Activated gamma-delta T cell (primary cell): Measurements from ENCODE around the gene ZNF429.
"Not testable (repeated sequence)": the region's sequence is repeated elsewhere in the genome, so short reads cannot be mapped to it uniquely, and the experiment has no call there.

Source experiments
- DNase-seq: peaks from one replicate; lab custom pipeline; 2025; lab: John Stamatoyannopoulos, UW
- total RNA-seq, 2 donors: gene quantifications; one replicate each; lab custom pipeline; 2026; lab: John Stamatoyannopoulos, UW

Gene ZNF429
- 25.7 to 37.0 reads per million in 2 donors for total RNA-seq

DNA sequence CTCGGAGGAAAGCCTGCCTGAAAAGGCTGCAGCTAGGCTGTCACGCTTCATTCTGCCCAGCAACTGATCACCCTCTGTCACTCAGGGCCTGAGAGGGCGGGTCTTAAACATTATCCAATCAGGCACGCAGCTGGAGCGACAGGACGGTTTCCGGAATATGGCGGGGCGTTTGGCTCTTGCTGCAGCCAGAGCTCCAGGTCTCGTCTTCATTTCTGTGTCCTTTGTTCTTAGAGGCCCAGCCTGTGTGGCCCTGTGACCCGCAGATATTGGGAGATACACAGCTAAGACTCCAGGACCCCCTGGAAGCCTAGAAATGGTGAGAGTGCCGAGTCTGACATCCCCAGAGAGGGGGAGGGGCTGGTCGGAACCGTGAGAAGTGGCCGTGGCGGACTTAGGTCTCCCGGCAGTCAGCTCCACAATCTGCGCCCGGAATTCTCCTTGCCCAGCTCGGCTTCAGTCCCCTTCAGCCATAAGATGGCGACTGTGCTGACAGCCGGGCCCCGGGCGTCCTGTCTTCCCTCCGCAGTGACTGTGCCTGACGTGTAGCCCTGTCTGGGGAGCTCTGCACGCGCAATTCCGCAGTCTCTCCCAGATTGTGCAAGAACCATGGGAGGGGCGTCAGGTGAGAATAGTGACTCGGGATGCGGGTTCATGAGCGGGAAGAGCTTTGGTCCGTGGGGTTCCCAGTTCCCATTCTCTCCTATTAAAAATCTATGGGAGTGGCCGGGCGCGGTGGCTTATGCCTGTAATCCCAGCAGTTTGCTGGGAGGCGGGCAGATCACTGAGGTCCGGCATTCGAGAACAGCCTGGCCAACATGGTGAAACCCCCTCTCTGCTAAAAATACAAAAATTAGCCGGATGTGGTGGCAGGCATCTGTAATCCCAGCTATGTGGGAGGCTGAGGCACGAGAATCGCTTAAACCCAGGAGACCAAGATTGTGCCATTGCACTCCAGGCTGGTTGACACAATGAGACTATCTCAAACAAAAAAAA, at the start of gene ZNF429:
TSS of gene ZNF429 (plus strand) at position 144 of the 993 bp plus-strand sequence. CDS start at position 314, 170 bp downstream.
- peak; percentile 27 for DNase-seq

GRCh38 chr19:21460686-21461085, 44.7 kb upstream of the ZNF429 start:
- DNase-seq: no peak

DNA sequence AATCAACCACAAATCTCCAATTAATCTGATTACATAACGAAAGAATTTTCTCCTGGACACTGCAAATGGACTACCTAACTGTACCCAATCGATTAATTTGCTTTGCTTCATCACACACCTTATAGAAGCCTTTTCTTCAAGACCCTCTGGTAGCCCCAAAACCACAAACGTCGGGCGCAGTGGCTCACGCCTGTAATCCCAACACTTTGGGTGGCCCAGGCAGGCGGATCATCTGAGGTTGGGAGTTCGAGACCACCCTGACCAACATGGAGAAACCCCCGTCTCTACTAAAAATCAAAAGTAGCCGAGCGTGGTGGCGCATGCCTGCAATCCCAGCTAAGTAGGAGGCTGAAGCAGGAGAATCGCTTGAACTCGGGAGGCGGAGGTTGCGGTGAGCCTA, 42.9 kb upstream of the ZNF429 start:
- no peak for DNase-seq

DNA sequence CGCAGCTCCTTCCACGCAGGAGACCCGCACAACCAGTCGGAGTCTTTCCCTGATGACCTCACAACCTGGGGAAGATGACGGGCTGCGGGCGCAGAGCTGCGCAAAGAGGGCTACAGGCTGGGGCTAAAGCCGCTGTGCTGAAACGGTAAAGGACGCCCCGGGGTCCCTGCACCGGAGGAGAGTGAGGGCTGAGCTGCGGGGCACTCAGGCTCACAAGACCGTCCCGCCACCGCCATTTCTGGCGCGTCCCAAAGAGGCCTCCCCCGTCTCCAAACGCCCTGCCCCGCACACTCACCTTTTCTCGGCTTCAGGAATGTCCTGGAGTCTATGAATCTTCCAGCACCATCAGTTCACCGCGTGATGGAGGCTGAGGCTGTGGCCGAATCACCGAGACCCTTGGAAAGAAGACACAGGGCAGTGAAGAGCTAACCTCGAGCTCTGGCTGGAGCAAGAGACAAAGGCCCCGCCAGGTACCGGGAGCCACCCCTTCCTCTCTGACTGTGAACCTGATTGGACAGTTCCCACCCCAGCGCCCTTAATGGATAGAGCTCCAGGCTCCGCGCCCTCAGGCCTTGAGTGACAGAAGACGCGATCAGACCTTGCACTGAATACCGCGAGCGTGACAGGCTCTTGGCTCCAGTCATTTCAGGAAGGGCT, 41.8 kb upstream of the ZNF429 start:
- DNase-seq: no peak

DNA sequence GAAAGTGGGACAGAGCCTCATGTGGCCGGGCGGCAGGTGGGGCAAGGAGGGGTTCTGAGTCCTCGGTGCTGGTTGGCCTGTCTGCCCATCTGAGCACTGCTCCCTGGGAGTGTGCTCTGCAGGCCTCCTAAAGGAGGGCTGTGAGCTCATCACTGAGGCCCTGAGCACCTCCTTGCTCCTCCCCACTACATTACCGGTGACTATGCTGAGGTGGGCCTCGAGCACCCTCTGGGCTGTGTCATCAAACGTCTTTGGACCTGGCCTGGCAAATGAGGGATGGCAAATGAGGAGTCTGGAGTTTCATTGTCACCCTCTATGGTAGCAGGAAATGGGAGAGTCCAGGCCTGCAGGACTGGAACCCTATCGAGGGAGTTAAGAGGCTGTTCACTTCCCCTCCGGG, 38.8 kb upstream of the ZNF429 start:
- DNase-seq: no peak

- DNase-seq: no peak
Observed at GRCh38 chr19:21468791-21469190, 36.6 kb upstream of the ZNF429 start.

- DNase-seq: no peak
Observed at GRCh38 chr19:21472507-21472906, 32.9 kb upstream of the ZNF429 start.

- DNase-seq: peak; percentile 46
Observed at GRCh38 chr19:21474671-21475181, 30.7 kb upstream of the ZNF429 start.

DNA sequence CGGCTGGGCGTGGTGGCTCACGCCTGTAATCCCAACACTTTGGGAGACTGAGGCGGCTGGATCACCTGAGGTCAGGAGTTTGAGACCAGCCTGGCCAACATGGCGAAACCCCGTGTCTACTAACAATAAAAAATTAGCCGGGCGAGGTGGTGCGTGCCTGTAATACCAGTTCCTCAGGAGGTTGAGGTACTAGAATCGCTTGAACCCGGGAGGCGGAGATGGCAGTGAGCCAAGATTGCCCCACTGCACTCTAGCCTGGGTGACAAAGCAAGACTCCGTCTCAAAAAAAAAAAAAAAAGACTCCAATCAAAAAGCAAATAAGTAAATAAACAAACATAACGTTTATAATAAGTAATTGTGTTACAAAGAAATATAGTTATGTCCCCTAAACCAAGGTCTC, 23.0 kb upstream of the ZNF429 start:
- DNase-seq: not testable (repeated sequence)

- DNase-seq: peak; percentile 26
Observed at GRCh38 chr19:21482863-21483276, 22.5 kb upstream of the ZNF429 start.

GRCh38 chr19:21483589-21484170, 21.7 kb upstream of the ZNF429 start:
- peak; percentile 16 for DNase-seq

GRCh38 chr19:21484631-21485030, 20.8 kb upstream of the ZNF429 start:
- no peak for DNase-seq

DNA sequence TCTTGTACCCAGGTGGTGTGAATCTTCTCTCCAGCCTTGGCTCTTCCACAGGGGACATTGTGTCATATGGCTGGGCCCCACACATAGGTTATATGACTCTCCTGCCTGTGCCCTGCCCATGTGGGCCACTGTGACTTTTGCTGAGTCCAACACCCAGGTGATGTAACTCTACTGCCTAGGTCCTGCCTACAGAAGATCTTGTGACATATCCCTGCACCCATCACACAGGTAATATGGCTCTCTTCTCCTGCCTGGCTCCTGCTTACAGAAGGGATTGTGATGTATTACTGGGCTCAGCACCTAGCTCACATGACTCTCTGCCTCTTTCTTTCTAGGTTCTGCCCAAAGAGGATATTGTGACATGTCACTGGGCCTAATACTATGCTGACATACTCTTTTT, 19.5 kb upstream of the ZNF429 start:
- DNase-seq: no peak

DNA sequence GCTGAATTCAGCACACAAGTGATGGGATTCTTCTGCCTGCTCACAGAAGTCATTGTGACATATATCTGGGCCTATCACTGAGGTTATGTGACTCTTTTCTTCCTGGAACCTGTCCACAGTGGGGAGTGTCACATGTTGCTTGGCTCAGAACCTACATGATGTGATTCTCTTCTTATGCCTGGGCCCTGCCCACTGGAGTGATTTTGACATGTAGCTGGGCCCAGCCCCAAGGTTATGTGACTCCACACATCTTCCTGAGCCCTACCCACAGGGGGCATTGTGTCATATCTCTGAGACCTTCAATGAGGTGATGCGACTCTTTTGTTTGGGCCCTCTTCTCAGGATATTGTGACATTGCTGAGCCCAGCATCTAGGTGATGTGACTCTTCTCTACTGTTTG, 17.4 kb upstream of the ZNF429 start:
- DNase-seq: no peak

DNA sequence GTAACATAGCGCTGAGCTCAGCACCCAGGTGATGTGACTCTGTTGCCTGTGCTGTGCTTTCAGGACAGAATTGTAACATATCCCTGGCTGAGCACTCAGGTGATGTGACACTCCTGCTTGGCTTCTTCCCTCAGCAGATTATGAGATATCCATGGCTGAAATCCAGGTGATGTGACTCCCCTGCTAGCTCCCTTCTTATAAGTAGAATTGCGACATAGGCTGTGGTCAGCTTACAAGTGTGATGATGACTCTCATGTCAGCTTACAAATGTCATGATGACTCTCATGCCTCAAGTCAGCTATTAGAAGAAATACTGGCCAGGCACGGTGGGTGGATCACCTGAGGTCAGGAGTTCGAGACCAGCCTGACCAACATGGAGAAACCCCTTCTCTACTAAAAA, 14.3 kb upstream of the ZNF429 start:
- DNase-seq: no peak

DNA sequence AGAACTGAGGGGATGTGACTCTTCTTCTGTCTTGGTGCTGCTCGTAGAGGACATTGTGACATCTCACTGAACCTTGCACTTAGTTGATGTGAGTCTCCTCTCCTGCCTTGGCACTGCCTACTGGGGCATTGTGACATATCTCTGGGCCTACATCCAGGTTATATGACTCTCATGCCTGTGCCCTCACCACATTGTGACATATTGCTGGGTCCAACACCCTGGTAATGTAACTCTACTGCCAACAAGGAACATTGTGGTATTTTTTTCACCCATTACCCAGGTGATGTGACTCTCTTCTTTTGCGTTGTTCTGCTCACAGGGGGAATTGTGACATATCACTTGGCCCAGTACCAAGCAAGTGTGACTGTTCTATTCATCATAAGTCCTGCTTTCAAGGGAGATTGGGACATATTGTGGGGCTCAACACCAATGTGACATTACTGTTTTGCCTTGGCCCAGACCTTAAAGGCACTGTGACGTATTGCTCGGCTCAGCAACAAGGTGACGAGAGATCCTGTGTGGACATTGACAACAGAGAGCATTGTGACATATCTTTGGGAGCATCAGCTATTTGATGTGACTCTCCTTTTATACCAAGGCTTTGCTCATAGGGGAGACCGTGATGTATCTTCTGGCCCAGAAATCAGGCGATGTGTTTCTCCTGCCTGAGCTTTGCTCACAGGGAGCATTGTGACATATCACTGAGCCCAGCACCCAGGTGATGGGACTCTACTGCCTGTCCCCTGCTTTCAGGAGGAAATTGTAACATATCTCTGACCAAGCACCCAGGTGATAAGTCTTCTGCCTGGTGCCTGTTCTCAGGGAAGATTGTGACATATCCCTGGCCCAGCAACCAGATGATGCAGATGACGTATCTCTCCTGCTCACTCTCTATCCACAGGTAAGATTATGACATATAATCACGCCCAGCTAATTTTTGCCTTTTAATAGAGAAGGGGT, 12.2 kb upstream of the ZNF429 start:
- DNase-seq: no peak

- DNase-seq: no peak
Observed at GRCh38 chr19:21496876-21497275, 8.5 kb upstream of the ZNF429 start.

DNA sequence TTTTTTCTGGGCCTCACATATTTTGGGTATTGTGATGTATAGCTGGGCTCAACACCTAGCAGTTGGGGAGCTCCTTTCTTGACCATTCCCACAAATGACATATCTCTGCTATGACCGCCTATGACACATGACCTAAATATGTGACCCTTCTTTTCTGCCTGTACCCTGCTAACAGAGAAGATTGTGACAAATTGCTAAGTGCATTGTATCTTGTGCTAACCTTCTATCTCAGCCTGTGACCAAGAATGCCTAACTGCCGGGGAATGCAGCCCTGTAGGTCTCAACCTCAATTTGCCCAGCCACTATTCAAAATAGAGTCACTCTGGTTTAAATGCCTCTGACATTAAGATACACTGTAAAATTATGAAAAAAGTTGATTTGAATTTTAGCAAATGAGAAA, 6.8 kb upstream of the ZNF429 start:
- no peak for DNase-seq

- DNase-seq: no peak
Observed at GRCh38 chr19:21508198-21508597, 2.8 kb downstream of the ZNF429 start.

DNA sequence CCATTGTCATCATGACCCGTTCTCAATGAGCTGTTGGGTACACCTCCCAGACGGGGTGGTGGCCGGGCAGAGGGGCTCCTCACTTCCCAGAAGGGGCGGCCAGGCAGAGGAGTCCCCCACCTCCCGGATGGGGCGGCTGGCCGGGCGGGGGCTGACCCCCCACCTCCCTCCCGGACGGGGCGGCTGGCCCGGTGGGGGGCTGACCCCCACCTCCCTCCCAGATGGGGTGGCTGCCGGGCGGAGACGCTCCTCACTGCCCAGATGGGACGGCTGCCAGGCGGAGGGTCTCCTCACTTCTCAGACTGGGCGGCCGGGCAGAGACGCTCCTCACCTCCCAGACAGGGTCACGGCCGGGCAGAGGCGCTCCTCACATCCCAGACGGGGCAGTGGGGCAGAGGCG, 5.7 kb downstream of the ZNF429 start:
- peak; percentile 7 for DNase-seq

GRCh38 chr19:21512609-21513008, 7.2 kb downstream of the ZNF429 start:
- DNase-seq: not testable (repeated sequence)
